ENCODE data around the gene OPN1SW.

Gene OPN1SW

DNA sequence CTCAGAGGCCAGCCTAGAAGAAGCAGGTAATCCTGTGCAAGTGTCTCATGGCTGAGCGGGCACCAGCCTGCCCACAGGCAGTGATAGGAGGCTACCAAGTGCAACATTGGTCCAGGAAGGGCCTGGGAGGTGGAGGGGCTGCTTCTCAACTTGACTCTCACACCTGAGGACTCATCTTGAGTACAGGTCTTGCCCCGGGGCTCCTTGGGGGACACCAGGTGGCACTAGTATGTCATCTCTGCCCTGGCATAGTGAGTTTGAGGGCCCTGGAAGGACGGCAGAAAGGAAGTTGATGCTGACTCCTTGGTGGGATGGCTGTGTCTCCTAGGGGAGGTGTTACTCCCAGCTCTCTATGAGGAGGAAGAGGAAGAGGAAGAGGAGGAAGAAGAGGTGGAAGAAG is 18.4 kb upstream of the OPN1SW start:
- no peak for DNase-seq (ENCODE audit: extremely low read depth in 1 of 2, low read depth in 1 of 2)

DNA sequence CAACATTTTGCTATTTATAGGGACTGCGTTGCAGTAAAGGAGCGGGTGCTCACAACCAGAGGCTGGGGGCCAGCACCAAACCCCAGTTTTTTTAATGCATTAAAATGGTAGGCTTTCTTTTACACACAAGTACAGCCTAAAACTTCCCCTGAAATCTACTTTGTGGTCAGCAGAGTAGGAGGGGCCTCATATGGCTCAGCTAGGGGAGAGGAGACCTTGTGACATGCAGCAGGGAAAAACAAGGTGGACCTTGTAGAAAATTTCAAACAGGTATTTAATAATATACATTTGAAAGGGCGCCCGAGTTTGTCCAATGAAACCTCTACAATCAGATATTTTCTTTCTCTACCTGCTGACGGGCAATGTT is 17.6 kb upstream of the OPN1SW start:
- DNase-seq (ENCODE audit: extremely low read depth in 1 of 2, low read depth in 1 of 2): no peak

DNA sequence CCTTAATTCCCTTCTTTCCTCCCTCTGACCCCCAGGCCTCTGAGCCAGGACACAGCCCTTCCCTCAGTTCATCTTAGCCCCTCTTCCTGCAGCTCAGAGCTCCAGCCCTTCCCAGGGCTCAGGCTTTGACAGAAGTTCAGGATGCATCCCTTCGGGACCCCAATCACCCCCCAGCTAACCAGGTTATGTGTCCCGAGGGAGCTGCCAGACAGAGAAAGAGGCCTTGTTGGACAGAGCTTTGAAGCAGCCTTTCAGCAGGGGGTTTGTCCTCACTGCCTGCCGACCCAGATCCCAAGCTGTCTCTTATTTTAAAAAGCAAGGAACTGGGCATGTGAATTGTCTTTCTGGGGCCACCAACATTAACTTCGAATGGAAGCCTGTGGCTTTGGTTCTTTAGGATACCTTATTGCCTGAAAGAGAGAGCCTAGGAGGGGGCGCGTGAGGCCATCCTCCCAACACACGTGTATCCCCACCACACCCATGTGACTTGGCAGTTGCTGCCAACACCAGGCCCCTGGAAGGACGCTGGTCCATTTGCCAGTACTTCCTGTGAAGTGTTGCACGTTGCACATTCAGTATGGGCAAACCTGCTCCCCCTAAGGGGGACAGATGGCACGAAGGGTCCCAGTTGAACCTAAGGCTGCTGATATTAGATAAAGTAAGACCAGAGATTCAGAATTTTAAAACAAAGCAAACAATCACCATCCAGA is 17.0 kb upstream of the OPN1SW start:
- no peak for DNase-seq (ENCODE audit: extremely low read depth in 1 of 2, low read depth in 1 of 2)

DNA sequence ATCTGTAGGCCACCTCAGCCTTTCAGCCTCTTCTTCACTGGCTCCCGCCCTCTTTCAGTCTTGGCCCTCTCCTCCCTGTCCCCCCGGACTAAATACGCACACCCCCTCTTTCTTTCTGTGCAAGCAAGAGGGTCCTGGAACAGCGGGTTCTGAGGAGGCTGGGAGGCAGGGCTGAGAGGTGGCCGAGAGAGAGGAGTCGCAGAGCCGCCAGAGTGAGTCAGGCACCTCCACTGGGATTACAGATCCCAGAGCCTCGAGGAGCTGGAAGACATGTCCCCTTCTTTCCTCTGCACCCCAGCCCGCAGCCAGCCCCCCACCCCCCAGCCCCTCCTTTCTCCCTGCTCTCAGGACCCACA is 16.4 kb upstream of the OPN1SW start:
- DNase-seq (ENCODE audit: extremely low read depth in 1 of 2, low read depth in 1 of 2): no peak

DNA sequence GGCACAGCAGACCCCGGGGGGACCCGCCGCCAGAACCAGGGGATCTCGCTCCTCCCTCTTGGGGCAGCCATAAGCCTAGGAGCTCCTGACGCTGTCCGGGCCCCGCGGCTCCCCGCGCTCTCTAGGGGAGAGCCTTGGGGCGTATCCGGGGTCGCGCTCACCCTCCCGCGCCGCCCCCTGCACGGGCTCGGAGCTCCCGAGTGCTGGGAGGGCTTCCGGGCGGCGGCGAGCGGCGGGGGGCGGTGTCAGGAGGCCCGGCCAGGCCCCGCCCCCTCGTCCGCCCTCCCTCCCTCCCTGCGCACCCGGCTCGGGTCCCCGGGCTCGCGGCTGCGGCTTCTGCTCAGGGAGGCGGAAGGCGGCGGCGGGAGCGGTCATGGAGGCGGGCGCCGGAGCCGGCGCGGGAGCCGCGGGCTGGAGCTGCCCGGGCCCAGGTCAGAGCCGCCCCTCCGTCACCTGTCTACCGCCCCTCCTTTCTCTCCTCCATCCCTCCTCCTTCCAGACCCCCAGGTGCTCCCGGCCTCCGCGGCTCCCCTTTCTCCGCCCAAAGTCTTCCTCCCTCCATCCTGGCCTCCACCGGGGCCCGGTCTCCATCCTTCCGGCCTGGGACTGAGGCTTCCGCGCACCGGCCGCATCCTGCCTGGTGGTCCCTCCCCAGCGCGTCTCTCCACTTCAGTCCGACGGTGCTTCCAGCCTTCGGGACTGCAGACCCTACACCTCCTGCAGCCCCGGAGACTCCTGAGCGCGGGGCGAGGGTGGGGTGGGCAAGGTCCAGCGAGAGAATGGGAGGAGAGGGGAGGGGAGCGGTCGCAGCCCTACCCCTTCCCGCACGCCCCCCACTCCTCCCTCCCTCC is 15.8 kb upstream of the OPN1SW start, which contains the start of gene CCDC136:
CCDC136 (plus strand) TSS at position 848 of the 851 bp plus-strand sequence. CDS start 444 bp downstream, outside the sequence.
- DNase-seq (ENCODE audit: extremely low read depth in 1 of 2, low read depth in 1 of 2): peak; percentile 55 to 61

DNA sequence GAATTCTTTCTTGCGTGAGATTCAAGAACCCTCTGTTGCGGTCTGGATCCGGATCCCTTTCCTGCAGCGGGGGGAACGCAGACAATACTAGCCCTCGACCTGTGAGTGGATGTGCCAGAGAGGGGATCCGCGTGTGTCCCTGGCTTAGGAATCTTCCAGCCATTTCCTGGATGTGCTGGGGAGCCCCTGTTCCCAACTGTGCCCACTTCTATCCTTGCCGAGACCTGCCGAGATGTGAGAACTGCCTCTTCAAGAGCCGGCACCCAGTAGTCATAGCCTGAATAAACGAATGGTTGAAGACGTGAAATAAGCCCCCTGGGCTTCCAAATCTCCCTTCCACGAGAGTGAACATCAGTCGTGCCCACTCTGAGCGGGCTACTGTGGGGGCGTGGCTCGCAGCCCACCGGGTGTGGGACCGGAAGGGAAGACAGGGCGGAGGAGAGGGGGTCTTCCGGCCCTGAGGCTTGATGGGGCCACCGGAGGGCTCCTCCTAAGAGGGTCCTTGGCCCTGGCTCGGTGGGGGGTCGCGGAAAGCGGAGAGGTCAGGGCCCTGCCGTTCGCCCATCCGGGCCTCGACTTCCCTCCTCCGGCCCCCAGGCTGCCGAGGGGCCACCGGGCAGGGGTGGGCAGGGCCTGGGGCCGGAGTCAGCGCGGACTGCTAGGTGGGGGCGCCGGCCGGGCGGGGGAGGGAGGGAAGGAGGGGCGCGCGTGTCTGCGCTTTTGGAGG is 14.9 kb upstream of the OPN1SW start:
- no peak for DNase-seq (ENCODE audit: extremely low read depth in 1 of 2, low read depth in 1 of 2)

DNA sequence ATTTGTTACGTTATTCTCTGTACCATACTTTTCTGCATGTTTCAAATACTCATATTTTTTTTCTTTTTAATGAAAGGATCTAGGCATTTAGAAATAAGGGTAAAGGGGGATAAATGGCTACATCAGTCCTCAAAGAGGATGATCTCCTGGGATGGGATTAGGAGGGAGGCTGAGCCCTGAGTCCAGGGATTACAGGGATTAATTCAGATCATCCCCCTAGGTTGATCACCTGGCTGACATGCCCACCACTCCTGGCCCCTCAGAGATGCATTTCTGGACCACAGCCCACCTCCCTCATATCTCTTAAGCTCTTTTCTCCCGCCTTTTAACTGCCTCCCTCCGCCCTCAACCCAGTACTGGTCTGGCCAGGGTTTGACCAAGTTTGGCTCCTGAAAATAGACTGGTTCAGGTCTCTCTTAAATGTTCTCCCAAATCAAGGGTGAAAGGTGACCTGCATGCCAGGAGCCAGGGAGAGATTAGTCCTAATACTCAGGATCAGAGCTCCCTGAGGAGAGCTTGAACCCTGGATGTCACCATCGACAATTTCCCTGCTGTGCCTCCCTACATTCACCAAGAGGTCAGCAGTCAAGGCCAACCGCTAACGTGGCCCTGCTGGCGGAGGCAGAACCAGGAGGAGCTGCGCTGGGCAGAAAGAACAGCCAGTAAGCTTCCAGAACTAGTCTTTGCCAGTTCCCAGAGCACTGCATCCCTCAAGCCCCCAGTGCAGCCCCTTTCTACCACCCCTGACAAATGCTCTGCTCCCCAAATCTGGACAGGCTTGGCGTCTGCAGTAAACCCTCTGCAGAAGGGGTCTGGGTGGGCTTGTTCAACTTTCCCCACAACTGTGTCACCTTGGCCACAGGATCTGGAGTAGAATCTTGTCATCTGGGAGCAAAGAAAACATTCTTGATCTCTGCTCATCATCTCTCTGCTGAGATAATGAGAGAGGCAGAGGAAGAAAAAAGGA is 13.1 kb upstream of the OPN1SW start:
- DNase-seq (ENCODE audit: extremely low read depth in 1 of 2, low read depth in 1 of 2): no peak

DNA sequence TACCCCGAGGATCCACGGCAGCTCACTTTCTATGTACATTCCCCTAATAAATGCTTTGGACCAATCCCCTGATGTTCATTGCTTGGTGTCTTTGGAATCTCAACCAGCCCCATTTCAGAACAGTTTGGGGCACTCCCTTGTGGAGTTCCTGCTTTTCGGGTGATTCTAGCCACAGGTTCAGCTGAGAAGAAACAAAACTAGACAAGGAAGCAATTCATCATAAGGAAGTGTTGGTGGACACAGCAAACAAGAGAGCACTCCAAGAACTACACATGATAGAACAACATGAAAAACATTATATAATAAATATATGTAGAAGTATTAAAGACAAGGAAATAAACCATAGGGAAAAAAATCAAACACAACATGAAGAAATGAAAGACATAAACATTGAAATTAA is 10.1 kb upstream of the OPN1SW start:
- DNase-seq (ENCODE audit: extremely low read depth in 1 of 2, low read depth in 1 of 2): no peak

DNA sequence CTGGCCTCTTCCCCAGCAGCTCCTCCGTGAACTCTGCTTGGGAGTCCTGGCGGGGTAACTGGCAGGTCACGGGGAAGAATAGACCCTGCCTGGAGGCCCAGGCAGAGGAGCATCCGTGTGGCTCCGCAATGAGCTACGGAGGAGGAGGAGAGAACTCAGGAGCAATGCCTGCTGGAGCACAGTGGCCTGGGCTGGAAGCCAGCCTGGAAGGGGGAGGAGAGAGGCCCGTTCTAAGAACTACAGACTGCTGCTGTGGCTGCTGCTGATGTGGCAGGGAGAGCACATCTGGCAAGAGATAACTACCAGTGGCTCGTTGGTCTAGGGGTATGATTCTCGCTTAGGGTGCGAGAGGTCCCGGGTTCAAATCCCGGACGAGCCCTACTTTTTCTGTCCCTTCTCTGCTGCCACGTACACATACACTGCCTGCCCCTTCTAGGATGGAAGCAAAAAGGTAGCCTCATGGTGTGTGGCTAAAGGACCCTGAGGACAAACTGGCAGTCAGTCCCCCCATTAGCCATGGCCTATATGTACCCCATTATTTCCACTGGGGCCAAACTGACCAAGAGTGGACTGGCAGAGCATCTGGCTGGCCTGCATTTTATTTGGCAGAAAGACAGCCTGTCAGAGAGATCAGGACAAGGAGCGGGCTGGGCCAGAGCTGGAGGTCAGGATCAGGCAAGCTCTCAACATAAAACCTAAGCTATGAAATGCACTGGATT is 7.7 kb upstream of the OPN1SW start:
- DNase-seq (ENCODE audit: extremely low read depth in 1 of 2, low read depth in 1 of 2): no peak

DNA sequence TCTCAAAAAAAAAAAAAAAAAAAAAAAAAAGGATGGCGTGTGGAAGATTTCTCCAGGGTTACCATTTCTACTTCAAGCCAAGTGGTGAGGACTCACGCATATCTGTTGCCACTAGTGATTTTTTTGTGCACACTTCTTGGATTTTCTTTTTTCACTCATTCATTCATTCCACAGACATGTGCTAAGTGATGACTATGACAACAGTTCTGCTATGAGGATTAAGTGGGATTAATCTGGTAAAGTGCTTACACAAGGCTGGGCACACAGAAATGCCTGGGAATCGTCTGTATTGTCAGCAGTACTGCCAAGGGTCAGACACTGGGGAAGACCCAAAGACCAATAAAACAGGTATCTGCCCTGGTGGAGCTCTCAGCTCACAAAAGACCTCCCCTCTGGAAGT is 6.3 kb upstream of the OPN1SW start:
- no peak for DNase-seq (ENCODE audit: extremely low read depth in 1 of 2, low read depth in 1 of 2)

DNA sequence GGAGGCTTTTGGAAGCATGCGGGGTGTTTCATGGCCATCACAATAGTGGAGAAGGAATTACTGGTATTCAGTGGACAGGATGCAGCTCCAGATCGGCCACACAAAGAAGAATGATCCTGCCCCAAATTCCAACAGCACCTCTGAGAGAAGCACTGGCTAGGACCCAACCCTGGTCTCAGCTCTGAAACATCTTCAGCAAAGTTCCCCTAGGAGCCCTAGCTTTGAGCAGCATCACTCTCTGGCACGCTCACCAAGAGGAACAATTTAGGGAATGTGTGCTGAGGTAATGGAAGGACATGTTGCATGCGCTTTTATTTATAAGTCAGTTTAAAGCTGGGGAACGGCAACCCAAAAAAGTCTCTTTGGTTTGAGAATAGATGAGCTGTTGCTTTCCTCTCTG is 5.5 kb upstream of the OPN1SW start:
- no peak for DNase-seq (ENCODE audit: extremely low read depth in 1 of 2, low read depth in 1 of 2)

DNA sequence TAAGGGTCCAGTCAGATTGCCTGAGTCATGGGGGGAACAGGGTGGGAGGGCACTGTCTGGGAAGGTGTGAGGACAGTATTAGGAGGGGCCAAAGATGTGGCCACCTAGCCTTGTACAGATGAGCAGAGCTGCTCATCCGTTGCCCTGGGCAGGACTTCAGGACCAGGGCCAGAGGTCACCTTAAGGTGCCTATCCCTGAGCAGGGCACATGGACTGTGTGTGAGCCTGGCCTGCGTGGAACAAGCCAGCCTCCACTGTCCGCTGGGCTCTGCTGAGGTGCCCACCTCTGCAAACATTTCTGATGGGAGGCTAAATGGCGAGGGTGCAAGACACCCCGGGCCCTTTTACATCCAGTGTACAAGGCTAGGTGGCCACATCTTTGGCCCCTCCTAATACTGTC is 3.4 kb upstream of the OPN1SW start:
- DNase-seq (ENCODE audit: extremely low read depth in 1 of 2, low read depth in 1 of 2): no peak

DNA sequence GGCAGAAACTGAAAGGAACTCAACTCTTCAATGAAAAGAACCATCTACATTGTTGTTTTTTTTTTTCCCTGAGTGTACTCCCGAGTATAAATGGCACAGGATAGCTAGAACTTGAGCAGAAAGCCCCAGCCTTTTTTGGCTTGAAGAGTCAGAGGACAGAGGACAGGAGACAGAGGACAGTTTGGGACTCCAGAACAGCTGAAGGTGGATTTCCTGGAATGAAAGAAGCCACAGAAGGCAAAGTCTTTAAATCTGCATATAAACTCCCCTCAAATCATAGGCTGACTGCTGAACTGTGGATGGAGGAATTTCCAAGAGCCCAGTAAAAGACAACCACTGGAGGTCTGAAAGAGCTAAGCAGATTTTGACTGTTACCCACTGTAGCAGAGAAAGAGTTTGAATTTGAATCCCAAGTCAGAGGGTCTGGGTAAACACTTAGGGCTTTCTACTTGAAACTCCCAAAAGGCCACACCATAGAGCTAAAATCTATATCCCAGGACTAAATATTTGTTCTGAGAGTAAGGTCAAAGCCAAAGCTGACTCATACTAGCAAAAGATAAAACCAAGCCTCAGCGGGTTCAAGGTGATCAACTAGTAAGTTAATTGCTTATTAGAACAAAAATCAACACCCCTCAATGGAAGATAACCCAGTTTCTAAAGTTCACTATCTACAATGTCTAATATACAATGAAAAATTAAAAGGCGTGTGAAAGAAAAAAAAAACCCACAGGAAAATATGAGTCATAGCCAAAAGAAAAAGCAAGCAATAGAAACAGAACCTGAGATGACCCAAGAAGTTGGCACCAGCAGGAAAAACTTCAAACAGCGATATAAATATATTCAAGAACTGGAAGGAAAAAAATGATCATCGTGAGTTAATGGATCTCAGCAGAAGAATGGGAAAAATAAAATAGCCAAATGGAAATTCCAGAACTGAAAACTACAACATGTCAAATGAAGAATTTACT is 1.8 kb upstream of the OPN1SW start:
- DNase-seq (ENCODE audit: extremely low read depth in 1 of 2, low read depth in 1 of 2): no peak

DNA sequence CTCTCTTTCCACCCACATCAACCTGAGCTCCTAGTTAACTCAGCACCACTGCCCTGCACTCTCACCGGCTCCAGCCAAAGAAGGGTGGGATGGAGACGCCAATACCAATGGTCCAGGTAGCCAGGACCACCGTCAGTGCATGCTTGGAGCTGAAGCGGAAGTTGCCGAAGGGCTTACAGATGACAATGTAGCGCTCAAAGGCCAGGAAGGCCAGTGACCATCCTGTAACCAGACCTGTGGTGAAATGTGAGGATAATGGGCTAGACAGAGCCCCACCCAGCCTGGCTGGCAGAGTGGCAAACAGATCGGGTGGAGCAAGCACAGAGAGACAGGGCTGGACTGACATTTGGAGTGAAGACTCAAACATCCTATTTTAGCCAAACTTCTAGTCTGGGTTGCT is 673 bp downstream of the OPN1SW start:
- no peak for DNase-seq (ENCODE audit: extremely low read depth in 1 of 2, low read depth in 1 of 2)

DNA sequence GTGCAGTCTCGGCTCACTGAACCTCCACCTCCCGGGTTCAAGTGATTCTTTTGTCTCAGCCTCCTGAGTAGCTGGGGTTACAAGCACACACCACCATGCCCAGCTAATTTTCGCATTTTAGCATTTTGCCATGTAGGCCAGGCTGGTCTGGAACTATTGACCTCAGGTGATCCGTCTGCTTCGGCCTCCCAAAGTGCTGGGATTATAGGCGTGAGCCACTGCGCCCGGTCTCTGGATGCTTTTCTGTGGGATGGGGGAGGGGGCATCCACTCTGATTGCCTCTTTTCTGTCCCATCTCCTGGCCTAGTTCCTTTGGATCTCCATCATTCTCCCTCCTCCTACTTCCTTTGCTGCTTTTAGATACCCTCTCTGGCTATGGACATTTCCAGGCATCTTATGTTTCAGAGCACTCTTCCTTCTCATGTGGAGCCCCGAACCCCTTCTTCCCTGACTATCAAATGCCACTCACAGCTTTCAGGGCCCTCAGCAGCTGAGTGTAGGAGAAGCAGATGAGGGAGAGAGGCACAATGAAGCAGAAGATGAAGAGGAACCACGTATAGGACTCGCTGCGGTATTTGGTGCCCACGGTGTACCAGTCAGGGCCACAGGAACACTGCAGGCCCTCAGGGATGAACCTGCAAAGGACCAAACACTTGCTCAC is 1.4 kb downstream of the OPN1SW start:
- DNase-seq (ENCODE audit: extremely low read depth in 1 of 2, low read depth in 1 of 2): no peak

DNA sequence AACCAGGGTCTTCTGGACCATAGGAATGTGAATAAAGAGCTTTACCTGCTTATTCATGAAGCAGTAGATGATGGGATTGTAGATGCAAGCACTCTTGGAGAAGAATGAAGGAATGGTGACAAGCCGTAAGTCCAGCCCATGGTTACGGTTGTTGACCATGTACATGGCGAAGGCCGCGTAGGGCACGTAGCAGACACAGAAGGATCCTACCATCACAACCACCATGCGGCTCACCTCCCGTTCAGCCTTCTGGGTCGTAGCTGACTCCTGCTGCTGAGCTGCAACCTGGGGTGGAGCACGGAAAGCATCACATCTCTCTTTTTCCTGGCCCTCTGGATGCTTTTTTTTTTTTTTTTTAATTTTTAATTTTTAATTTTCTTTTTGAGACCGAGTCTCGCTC is 2.0 kb downstream of the OPN1SW start:
- DNase-seq (ENCODE audit: extremely low read depth in 1 of 2, low read depth in 1 of 2): no peak

DNA sequence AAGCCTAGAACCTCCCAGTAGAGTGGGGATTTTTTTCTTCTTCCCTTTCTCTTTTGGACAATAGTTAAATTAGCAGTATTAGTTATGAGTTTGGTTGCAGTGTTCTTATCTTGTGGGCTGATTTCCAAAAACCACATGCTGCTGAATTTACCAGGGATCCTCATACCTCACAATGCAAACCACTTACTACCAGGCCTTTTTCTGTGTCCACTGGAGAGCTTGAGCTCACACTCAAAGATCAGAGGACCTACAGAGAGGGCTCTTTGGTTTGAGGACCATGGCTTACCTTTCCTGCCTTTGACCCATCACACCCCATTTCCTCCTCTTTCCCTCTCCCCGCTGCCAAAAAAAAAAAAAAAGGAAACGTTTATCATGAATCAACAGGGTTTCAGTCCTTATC is 5.4 kb downstream of the OPN1SW start:
- no peak for DNase-seq (ENCODE audit: extremely low read depth in 1 of 2, low read depth in 1 of 2)

DNA sequence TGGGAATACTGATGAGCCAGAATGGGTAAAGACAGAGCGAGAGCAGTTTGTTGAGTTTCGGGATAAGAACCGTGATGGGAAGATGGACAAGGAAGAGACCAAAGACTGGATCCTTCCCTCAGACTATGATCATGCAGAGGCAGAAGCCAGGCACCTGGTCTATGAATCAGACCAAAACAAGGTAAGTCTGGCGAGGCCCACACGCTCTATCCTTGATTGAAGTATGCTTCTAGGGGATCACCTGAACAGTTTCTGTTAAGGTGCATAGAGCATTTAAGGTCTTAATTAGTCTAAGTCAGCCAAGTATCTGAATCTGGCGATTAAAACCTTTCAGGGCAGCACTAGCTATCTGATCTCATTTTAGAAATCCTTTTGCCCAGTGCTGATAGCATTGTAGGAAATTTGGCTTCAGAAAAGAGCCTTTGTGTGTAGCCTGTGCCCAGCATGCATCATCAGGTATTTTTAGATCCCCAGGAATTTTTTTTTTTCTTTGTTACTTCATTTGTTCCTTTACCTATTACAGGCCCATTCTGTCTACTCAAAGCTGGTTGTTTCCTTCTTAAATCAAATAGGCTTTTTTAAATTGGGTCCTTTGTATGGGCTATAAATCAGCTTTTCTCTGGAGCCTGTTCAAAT is 8.0 kb downstream of the OPN1SW start:
- no peak for DNase-seq (ENCODE audit: extremely low read depth in 1 of 2, low read depth in 1 of 2)
